COLO829 (cell line): ENCODE data around the gene FAM217A.
"Not testable (repeated sequence)": the region's sequence is repeated elsewhere in the genome, so short reads cannot be mapped to it uniquely, and the experiment has no call there.

Source experiments
- DNase-seq: peaks from one replicate; pipeline ENCODE4 v3.0.0; 2012; ENCODE audit warnings: low spot score

Gene FAM217A, protein sequence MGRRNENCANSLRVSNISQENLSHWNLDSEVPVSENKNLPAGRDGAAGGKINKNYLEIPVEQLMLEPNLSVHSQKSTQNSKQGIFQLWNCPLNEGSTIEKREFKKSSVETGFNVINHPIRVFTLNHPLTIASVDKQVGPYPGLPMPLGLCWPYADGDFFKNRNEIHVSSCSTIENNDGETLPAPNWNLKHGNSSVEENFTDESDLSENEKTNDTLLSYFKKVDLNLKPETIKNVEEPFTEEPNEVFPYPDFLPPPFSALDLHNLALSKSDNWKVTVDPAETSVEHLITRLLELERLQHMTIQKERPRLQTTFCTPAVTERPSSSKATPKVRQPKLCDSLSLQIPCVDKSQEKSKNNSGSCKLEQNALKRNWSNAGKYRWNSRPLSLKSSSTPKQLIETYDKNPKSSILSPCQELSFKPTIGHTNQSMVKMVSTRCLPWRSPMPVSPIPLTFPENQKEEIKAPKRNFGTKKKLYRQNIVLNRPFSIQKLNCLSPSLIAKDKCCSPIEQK

DNA sequence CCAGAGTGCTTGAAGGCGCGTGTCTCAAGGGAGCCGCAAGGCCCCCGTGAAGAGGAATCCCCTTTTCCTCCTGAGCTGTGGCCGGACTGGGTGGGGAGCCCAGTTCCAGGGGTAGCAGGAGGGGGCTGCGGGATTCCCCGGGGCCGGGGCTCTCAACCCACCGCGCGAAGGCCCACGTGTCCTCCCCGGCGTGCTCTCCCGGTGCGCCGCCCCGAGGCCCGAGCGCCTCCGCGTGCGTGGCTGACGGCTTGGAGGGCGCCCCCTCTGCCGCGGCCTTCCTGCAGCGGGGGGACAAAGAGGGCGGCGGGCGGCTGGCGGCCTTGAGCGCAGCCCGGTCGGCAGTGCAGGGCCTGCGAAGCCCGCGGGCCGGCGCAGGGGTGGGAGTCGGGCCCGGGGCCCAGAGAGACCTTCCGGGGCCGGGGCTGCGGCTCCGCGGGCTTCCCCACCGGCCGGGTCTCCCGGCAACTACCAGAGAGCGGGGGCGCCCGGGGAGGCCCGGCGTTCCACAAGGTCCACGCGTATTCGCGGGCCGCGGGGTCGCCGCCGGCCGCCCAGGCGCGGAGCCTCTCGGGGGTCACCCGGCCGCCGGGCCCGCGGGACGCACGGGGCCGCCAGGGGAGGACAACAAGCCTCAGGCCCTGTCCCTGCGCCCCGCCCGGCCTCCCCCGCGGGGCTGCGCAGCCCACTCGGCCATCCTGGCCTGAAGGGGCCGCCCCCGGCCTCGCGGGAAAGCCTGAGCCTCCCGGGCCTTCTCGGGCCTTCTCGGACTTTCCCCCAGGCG is at the start of gene FAM217A:
Gene FAM217A, minus strand, starts transcription at position 447 of the 781 bp plus-strand sequence. CDS start 1,723 bp downstream, outside the sequence.
- DNase-seq = no peak

GRCh38 chr6:4128072-4128471 is 49.1 kb upstream of the FAM217A start:
- no peak for DNase-seq

DNA sequence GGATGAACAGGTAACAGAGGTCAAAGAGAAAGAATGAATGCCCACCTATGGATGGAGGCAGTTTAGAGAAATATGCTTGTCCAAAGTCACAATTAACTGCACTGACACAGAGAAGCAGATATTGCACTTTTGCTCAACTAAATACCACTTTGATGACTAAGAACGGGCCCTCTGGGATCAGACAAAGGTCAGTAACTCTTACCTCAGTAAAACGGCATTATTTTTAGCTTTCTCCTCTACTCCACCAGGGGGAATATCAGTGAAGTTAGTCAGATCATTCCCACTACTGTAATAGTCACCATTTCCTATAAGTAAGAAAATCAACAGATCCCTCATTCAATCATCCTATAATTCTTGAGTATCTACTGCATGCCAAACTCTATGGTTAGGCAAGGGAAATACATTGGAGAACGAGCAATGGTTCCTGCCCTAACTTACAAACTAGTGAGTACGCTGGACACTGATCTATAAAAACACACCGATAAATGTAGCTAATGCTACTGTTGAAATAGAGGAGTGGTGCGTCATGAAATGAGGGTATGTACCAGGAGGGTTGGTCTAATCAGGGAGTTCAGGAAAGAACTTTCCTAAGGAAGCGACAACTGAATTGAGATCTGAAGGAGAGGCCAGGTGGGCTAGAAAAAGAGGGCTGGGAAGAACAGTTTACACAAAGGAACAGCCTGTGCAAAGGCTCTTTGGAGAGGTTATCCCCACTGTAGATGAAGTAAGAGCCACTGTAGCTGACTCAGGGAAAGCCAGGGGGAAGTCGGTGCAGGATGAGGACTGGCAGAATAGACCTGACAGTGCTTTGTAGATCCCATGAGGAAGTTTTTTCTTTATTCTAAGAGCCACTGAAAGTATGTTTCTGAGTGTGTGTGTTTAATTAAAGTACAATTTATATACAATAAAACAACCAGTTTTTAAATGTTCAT is 47.3 kb upstream of the FAM217A start:
- peak; percentile 82 for DNase-seq

GRCh38 chr6:4125500-4125899 is 46.6 kb upstream of the FAM217A start:
- no peak for DNase-seq

DNA sequence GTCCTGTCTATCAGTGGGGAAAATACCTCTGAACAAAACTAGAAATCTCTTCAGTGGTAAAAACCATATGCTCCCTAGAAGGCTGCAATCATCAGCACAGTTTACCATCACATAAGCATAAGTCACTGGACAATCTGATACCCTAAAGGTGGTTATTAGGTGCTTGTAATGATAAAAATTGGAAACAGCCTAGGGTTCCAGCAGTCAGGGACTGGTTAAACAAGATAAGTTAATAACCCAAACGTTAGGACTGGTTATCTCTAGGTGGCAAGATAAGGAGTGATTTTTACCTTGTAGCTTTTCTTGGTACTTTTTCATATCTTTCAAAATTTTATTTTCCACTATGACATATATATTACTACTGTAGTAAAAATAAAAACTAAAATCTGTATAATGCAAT is 45.4 kb upstream of the FAM217A start:
- no peak for DNase-seq

- DNase-seq = no peak
Measured at GRCh38 chr6:4115741-4116140, 36.8 kb upstream of the FAM217A start.

GRCh38 chr6:4114123-4114522 is 35.2 kb upstream of the FAM217A start:
- no peak for DNase-seq

DNA sequence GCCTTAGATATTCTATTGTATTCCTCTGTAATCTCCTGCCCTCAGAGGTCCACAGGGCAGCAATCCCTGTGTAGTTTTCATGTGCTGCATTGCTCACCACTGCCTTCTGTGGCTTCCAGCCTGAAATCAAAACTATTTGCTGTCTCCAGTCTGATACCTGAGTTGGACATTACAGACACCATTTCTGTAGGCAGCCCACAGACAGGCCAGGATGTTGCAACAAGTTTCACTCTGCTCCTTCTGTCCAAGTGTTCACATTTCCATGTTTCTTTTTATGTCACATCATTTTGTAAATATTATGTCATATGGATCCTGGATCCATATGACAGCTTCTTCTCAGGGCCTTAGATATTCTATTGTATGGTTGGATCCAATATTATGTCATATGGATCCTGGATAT is 34.7 kb upstream of the FAM217A start:
- DNase-seq = no peak

DNA sequence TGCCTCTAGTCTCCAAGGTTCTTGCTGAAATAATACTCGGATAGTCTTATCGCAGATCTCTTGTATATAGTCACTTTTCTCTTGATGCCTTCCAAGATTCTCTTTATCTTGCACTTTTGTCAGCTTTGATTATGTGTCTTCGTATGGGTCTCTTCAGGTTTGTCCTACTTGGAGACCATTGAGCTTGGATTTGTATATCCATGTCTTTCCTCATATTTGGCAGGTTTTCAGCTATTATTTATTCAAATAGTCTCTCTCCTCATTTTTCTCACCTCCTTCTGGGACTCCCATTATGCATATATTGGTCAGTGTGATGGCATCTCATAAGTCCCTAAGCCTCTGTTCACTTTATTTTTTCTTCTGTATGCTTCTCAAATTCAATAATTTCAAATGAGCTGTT is 33.4 kb upstream of the FAM217A start:
- no peak for DNase-seq

- DNase-seq = not testable (repeated sequence)
Measured at GRCh38 chr6:4109363-4109815, 30.5 kb upstream of the FAM217A start.

DNA sequence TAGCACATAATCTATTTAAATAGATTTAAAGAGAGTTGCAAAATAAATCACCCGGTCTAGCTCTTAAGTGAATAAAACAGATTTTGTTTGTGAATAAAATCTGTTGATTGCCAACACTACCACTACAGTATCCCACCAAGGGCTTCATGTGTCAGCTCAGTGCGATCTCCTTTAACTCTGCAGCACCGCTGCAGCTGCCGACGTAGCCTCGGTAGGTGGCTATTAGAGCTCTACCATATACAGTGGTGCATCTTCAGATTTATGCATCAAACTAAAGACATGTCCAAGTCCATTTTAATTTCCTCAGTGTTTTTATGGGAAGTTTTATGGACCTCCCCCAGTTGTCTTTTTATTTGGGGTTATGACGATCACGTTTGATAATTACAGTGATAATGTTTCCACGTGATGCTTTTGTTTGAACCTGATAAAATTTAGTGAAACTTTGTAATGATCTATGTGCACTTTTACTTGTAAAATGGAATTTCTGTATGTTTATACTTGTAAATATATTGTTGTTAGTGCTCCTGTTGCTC is 29.7 kb upstream of the FAM217A start:
- DNase-seq = no peak

GRCh38 chr6:4107873-4108272 is 28.9 kb upstream of the FAM217A start:
- no peak for DNase-seq

- no peak for DNase-seq
Measured at GRCh38 chr6:4105980-4106536, 27.1 kb upstream of the FAM217A start.

- DNase-seq = no peak
Measured at GRCh38 chr6:4103929-4104328, 25.0 kb upstream of the FAM217A start.

- DNase-seq = no peak
Measured at GRCh38 chr6:4102687-4103244, 23.8 kb upstream of the FAM217A start.

GRCh38 chr6:4101298-4101697 is 22.4 kb upstream of the FAM217A start:
- DNase-seq = no peak

DNA sequence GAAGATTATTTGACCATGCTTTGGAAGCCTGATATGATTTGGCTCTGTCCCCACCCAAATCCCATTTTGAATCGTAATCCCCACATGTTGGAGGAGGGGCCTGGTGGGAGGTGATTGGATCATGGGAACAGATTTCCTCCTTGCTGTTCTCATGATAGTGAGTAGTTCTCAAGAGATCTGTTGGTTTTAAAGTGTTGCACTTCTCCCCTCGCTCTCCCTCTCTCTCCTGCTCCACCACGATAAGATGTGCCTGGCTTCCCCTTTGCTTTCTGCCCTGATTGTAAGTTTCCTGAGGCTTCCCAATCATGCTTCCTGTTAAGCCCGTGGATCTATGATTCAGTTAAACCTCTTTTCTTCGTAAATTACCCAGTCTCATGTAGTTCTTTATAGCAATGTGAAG is 21.7 kb upstream of the FAM217A start:
- DNase-seq = no peak

DNA sequence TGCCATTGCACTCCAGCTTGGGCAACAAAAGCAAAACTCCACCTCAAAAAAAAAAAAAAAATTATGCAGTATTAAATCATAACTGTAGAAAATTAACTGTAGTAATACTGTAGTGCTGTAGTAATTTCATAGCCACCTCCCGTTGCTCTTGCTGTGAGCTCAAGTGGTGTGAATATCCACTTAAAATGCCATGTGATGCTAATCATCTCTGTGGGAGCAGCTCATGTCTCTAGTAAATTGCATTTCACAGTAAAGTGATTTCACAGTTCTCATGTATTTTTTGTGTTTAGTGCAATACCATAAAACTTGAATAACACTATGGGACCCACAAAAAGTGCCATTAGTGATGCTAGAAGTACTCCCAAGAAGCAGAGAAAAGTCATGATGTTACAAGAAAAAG is 14.4 kb upstream of the FAM217A start:
- no peak for DNase-seq

DNA sequence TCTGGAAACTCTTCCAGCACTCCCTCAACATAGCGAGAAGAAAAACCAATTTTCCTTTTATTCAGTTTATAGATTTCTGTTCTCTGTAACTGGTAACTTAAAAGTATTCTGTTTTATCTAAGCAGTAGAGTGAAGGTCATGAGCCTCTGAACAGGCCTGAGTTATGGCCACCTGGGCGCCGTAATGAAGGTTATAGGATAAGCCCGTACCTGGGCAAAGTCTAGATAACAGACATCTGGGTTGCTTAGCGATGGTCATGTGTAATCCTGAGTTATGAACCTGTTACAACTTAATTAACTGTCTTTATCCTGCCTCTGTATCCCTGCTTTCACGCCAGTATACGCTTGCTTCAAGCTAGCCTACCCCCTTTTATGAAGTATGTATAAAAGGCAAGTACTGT is 13.0 kb upstream of the FAM217A start:
- DNase-seq = no peak

DNA sequence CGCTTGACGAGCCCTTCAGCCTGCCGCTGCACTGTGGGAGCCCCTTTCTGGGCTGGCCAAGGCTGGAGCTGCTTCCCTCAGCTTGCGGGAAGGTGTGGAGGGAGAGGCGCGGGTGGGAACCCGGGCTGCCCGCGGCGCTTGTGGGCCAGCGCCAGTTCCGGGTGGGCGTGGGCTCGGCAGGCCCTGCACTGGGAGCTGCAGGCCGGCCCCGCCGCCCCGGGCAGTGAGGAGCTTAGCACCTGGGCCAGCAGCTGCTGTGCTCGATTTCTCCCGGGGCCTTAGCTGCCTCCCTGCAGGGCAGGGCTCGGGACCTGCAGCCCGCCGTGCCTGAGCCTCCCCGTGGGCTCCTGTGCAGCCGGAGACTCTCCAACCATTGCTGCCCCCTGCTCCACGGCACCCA is 11.1 kb upstream of the FAM217A start:
- DNase-seq = not testable (repeated sequence)

- DNase-seq = no peak
Measured at GRCh38 chr6:4088704-4089103, 9.8 kb upstream of the FAM217A start.
